ENCODE results near the gene GJB4. TPM values are rescaled to one million over a fixed set of nuclear protein-coding genes. Genes with fewer than 3 reads are reported as not detected.

Gene GJB4
- total RNA-seq: 1 to 10 TPM; 1.3 to 2.4 TPM

DNA sequence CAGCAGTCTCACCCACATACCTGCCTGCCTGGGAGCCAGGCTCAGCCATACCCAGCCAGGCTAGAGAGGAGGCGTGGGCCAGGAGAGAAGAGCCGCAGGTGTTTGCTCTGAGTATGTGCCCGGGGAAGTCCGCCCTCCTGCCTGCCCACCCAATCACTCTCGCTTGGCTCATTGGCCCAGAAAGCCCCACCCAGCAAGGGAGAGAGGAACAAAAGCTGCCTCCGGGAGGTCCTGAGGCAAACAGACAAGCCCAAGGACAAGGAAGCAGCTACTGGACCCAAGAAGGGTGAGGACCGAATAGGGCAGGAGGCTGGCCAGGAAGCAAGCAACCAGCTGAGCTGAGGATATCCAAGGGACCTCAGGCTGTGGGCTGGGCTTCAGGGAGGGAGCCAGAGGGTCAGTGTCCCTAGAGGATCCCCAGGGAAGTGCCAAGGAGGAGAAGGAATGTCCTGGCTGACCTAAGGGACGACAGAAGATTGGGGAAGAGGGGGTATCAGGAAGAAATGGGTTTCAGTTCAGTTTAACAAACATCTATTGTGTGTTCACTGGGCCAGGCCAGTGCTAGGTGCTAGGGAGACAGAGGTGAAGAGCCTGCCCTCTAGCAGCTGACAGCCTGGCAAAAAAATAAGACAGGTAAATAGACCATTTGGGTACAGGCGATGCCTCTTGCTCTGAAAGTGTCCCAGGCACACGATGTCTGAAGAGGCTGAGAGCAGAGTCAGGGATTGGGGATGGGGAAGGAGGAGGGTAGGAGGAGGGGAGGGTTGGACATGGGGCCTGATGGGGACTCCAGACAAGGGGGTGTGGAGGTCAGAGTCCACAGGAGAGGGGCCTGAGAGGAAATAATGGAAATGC is at the start of gene GJB4:
Gene GJB4 (plus strand): TSS at position 238 of the 855 bp plus-strand sequence. CDS start 1,515 bp downstream, outside the sequence.
- Histone ChIP-seq H3K4me3 (no peak within 1 kb of the TSS), H3K9me3 (no peaks in the 10 kb centered on the region), H3K4me1 (replicated peaks) (no peaks in the 10 kb centered on the region), H3K36me3 (no peaks in the 10 kb centered on the region), H3K27ac (no peak within 1 kb of the TSS), H3K27me3 (replicated peaks; ENCODE audit: insufficient read depth) (no peaks in the 10 kb centered on the region)
- DNase-seq (ENCODE audit: low spot score): peak; percentile 33
- intact Hi-C loops (cut with DNase I): no loop called here
- TF ChIP-seq POLR2A (IDR thresholded peaks at IDR 0.05) (peak; percentile 68), POLR2AphosphoS5 (IDR thresholded peaks at IDR 0.05) (peak; percentile 36)
- TF ChIP-seq, protein P1, sequence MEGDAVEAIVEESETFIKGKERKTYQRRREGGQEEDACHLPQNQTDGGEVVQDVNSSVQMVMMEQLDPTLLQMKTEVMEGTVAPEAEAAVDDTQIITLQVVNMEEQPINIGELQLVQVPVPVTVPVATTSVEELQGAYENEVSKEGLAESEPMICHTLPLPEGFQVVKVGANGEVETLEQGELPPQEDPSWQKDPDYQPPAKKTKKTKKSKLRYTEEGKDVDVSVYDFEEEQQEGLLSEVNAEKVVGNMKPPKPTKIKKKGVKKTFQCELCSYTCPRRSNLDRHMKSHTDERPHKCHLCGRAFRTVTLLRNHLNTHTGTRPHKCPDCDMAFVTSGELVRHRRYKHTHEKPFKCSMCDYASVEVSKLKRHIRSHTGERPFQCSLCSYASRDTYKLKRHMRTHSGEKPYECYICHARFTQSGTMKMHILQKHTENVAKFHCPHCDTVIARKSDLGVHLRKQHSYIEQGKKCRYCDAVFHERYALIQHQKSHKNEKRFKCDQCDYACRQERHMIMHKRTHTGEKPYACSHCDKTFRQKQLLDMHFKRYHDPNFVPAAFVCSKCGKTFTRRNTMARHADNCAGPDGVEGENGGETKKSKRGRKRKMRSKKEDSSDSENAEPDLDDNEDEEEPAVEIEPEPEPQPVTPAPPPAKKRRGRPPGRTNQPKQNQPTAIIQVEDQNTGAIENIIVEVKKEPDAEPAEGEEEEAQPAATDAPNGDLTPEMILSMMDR (IDR thresholded peaks at IDR 0.05): peak in 1 of 4 experiments; percentile 13
- 40% methylated on average over 10 of the region's 10 CpGs for WGBS

DNA sequence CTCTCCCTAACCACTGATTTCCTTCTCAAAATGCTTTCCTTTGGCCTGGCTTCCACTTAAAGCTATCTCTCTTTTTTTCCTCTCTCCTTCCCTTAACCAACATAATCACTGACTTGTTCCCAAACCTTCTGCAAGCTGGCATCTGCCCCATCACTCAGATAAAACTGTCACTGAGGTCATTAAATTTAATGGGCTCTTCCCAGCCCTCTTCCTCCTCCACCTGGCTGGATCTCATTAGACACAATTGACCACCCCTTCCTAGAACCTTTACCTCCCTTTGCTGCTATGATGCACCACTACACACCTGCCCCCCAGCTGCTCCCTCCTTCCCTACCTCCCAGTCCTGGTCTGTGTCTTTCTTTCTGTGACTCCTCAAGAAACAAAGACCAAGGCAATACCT is 48.7 kb upstream of the GJB4 start:
- Histone ChIP-seq H3K4me3 (no peak overlapping the region), H3K9me3 (no peaks in the 10 kb centered on the region), H3K36me3 (no peaks in the 10 kb centered on the region), H3K4me1 (replicated peaks) (no peaks in the 10 kb centered on the region), H3K27me3 (replicated peaks; ENCODE audit: insufficient read depth) (no peaks in the 10 kb centered on the region), H3K27ac (no peak overlapping the region)
- DNase-seq (ENCODE audit: low spot score): no peak
- TF ChIP-seq POLR2A (IDR thresholded peaks at IDR 0.05): no peak
- TF ChIP-seq, protein P1 (IDR thresholded peaks at IDR 0.05): no peak
- TF ChIP-seq POLR2AphosphoS5 (IDR thresholded peaks at IDR 0.05): no peak
- intact Hi-C loops (cut with DNase I): no loop called here

DNA sequence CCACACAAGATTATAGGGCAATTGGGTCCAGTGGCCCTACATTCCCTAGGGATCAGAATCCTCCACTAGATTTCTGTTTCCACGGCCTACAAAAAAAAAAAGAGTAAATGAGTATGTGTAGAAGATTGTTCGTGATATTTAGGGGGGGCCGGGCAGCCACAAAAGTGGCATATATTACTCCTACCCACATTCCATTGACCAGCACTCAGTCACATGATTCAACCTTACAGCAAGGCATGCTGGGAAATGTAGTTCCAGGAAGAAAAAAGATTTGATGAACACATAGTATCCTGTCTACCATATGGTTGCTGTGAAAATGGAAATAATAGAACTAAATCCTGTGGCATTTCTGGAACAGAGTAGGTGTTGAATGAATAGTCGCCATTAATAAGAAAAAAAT is 48.1 kb upstream of the GJB4 start:
- 83% methylated on average over 4 of the region's 4 CpGs for WGBS
- Histone ChIP-seq H3K4me3 (no peak overlapping the region), H3K9me3 (no peaks in the 10 kb centered on the region), H3K4me1 (replicated peaks) (no peaks in the 10 kb centered on the region), H3K36me3 (no peaks in the 10 kb centered on the region), H3K27me3 (replicated peaks; ENCODE audit: insufficient read depth) (no peaks in the 10 kb centered on the region), H3K27ac (no peak overlapping the region)
- intact Hi-C loops (cut with DNase I): no loop called here
- DNase-seq (ENCODE audit: low spot score): no peak
- TF ChIP-seq POLR2A (IDR thresholded peaks at IDR 0.05): no peak
- no peak for TF ChIP-seq POLR2AphosphoS5 (IDR thresholded peaks at IDR 0.05)
- TF ChIP-seq, protein P1 (IDR thresholded peaks at IDR 0.05): no peak

DNA sequence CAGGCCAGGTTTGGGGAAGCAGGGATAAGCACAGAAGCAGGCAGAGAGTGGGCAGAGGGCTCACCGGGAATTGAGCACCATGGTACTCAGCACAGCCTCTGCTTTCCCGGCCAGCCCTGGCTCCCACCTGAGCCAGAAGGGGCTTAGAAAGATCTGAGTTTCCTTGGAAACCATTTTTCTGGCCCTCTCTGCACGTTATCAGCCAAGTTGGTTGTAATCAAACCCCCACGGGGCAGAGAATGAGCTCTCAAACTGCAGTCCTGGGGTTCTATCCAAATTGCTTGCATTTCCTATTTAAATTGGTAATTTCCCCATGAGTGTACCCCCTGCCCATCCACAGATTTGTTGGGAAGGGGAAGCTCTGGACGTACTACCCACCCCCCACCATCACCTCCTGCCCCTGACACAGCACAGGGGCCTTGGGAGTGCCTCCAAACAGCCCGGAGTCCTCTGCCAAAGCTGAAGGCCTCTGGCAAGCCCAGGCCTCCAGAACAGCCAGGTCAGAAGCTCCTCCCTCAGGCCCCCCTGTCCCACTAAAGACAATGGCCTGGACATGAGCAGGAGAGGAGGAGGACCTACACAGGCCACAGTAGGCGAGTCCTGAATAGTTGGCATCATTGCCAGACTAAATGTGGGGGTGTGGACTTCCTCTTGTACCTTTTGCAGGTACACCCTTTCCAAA is 47.4 kb upstream of the GJB4 start:
- DNase-seq (ENCODE audit: low spot score): no peak
- Histone ChIP-seq H3K27me3 (replicated peaks; ENCODE audit: insufficient read depth) (no peaks in the 10 kb centered on the region), H3K27ac (no peak overlapping the region), H3K36me3 (no peaks in the 10 kb centered on the region), H3K9me3 (no peaks in the 10 kb centered on the region), H3K4me1 (replicated peaks) (no peaks in the 10 kb centered on the region), H3K4me3 (no peak overlapping the region)
- intact Hi-C loops (cut with DNase I): no loop called here
- WGBS: 60% methylated on average over 7 of the region's 7 CpGs
- TF ChIP-seq POLR2AphosphoS5 (IDR thresholded peaks at IDR 0.05): no peak
- no peak for TF ChIP-seq POLR2A (IDR thresholded peaks at IDR 0.05)
- TF ChIP-seq, protein P1 (IDR thresholded peaks at IDR 0.05): no peak
